GM12801 (cell line): ENCODE results near the gene EXOC3L4.

Source experiments
- TF ChIP-seq, protein P1 (sequence below): IDR thresholded peaks from one replicate; pipeline ENCODE4 v1.5.1; 2011; ENCODE audit warnings: control low read depth; ENCODE audit not compliant: insufficient read length; ENCODE audit errors: extremely low read depth

Gene EXOC3L4

DNA sequence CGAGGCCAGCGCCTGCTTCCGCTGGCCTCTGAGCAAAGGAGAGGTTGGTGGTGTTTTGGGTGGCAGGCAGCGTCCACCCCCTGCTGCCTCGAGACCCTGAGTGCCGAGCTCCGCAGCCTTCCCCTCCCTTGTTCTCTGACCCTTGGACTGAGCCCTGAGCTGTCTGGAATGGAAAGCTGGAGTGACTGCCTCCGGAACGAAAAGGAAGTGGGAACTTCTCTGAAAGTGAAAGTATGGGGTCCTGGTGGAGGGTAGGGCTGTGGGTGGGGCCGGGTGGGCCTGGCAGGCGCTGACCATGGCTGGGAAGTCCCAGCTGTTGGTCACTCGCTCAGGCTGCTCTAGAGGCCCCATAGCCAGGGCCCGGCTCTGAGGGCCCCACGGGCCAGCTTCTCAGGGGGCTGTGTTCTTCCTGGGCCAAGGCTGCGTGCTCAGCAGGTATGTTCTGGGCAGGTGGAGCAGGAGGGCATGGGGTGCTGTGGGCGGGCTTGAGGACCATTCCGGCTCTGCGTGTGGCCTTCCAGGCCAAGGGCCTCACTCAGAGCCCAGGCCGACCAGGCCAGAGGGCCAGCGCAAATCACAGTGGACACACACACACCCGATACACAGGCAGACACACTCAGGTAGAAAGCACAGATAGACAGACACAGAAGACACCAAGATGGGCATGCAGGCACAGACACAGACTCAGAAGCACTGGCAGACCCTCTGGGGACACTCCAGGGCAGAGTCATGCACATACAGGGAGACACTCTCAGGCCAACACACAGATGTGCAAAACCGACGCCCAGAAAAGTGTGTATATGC lies at the start of gene EXOC3L4:
Gene EXOC3L4 (plus strand): TSS at position 320 of the 804 bp plus-strand sequence. CDS start 5,495 bp downstream, outside the sequence.
- TF ChIP-seq, protein P1, sequence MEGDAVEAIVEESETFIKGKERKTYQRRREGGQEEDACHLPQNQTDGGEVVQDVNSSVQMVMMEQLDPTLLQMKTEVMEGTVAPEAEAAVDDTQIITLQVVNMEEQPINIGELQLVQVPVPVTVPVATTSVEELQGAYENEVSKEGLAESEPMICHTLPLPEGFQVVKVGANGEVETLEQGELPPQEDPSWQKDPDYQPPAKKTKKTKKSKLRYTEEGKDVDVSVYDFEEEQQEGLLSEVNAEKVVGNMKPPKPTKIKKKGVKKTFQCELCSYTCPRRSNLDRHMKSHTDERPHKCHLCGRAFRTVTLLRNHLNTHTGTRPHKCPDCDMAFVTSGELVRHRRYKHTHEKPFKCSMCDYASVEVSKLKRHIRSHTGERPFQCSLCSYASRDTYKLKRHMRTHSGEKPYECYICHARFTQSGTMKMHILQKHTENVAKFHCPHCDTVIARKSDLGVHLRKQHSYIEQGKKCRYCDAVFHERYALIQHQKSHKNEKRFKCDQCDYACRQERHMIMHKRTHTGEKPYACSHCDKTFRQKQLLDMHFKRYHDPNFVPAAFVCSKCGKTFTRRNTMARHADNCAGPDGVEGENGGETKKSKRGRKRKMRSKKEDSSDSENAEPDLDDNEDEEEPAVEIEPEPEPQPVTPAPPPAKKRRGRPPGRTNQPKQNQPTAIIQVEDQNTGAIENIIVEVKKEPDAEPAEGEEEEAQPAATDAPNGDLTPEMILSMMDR, result no peak

- TF ChIP-seq, protein P1, result no peak
These were observed 49.1 kb upstream of the EXOC3L4 start for GRCh38 chr14:103045371-103045869.

GRCh38 chr14:103050935-103051334 lies 43.6 kb upstream of the EXOC3L4 start:
- TF ChIP-seq, protein P1, result no peak

- TF ChIP-seq, protein P1, result no peak
These were observed 42.1 kb upstream of the EXOC3L4 start for GRCh38 chr14:103052407-103052806.

DNA sequence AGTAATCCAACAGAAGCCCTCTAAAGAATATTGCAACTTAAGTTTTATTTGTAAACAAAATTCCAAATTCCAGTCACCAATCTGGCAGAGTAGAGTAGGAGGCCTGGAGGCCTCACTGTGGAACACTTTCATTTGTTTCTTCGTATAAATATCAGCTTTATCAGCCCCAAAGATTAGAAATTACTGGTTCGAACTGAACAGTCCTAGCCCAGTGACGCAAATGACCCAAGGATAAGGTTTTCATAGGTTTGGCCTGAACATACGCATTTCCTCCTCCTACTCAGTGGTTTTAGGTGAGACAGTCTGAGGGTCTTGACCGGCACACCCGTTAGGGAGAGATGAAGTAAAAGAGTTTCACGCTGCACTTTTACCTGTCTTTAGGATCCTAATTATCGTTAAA lies 38.8 kb upstream of the EXOC3L4 start:
- TF ChIP-seq, protein P1, result no peak

- TF ChIP-seq, protein P1, result no peak
These were observed 38.0 kb upstream of the EXOC3L4 start for GRCh38 chr14:103056322-103057027.

- TF ChIP-seq, protein P1, result no peak
These were observed 37.5 kb upstream of the EXOC3L4 start for GRCh38 chr14:103057028-103057371.
